Measurements from ENCODE around the gene KCNRG.

KCNRG gene

DNA sequence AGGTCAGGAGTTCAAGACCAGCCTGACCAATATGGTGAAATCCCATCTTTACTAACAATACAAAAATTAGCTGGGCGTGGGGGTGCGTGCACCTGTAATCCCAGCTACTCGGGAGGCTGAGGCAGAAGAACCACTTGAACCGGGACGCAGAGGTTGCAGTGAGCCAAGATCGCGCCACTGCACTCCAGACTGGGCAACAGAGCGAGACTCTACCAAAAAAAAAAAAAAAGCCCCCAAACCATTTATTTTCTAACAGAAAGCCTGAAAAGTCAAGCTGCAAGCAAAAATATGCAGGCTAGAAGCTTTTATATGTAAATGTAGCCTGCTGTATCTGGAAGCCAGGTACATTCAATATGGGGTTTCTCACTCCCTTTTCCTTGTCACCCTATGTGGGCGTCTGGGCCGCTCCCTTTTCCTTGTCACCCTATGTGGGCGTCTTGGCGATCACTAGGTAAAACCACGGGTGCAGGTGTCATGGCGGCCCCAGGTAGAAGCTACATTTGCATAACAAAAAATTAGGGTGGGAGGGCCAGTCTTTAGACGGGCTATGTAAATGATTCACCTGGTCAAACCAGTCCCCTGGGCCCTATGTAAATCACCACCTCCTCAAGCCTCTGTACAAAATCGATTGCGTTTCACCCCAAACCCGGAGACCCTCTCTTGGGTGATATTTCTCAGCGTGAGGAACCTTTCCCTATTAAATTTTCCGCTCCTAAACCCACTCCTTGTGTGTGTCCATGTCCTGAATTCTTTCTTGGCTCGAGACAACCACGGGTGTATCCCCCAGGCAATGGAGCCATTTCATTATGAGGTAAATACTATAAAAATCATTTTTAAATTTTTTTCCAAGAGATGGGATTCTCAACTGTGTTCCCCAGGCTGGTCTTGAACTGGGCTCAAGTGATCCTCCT is 16.3 kb upstream of the KCNRG start:
- peaks cover 62% of the 10 kb centered on the region for H4K20me1 ChIP-seq (ENCODE audit: insufficient read depth, low read length, poor library complexity, severe bottlenecking)

DNA sequence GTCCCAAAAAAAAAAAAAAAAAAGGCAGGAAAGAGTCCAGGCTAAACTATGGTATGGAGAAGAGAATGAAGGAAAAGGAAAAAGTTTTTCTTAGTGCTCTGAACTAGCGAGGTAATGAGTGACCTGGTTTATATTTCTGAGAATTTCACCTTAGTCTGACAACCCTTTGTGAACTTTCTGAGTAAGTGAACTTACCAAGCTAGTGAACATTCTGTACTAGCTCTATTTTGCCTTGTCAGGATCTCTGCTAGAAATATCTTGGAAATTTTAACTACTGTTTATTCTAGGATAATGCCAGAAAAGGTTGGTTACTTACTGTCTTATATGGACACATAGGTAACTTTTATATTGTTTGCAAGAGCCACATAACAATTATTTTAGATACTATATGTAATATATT is 14.0 kb upstream of the KCNRG start:
- H4K20me1 ChIP-seq (ENCODE audit: insufficient read depth, low read length, poor library complexity, severe bottlenecking) = peaks cover 72% of the 10 kb centered on the region
- no peaks in the 10 kb centered on the region for H3K27me3 ChIP-seq (ENCODE audit: insufficient read depth, low read length, poor library complexity, severe bottlenecking)
- H3K4me2 ChIP-seq (ENCODE audit: low read depth, low read length, poor library complexity, severe bottlenecking) = peak overlapping the region; percentile 92
- H3K79me2 ChIP-seq (ENCODE audit: insufficient read depth, low read length) = peaks cover 90% of the 10 kb centered on the region
- H3K9me2 ChIP-seq (replicated peaks; ENCODE audit: low read depth, low read length) = no peaks in the 10 kb centered on the region
- H3K9me3 ChIP-seq (ENCODE audit: insufficient read depth, low read depth, low read length) = no peaks in the 10 kb centered on the region
- H3K4me1 ChIP-seq (ENCODE audit: insufficient read depth, low read length, poor library complexity, severe bottlenecking) = peaks cover 57% of the 10 kb centered on the region
- H3K4me3 ChIP-seq (ENCODE audit: low read length, poor library complexity, severe bottlenecking) = peak overlapping the region; percentile 86
- TF ChIP-seq, protein P1, sequence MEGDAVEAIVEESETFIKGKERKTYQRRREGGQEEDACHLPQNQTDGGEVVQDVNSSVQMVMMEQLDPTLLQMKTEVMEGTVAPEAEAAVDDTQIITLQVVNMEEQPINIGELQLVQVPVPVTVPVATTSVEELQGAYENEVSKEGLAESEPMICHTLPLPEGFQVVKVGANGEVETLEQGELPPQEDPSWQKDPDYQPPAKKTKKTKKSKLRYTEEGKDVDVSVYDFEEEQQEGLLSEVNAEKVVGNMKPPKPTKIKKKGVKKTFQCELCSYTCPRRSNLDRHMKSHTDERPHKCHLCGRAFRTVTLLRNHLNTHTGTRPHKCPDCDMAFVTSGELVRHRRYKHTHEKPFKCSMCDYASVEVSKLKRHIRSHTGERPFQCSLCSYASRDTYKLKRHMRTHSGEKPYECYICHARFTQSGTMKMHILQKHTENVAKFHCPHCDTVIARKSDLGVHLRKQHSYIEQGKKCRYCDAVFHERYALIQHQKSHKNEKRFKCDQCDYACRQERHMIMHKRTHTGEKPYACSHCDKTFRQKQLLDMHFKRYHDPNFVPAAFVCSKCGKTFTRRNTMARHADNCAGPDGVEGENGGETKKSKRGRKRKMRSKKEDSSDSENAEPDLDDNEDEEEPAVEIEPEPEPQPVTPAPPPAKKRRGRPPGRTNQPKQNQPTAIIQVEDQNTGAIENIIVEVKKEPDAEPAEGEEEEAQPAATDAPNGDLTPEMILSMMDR (conservative IDR thresholded peaks at IDR 0.05; ENCODE audit: low read length) = no peak
- TF ChIP-seq EZH2phosphoT487 (IDR thresholded peaks at IDR 0.05; ENCODE audit: borderline replicate concordance) = no peak
- no peaks in the 10 kb centered on the region for H3F3A ChIP-seq (ENCODE audit: low read depth)
- H3K9ac ChIP-seq (ENCODE audit: low read depth, low read length, poor library complexity, severe bottlenecking) = no peak overlapping the region
- no peak overlapping the region for H2AFZ ChIP-seq (ENCODE audit: low read length)
- peaks cover 6% of the 10 kb centered on the region; the same call in 1 of the 2 replicates for H3K36me3 ChIP-seq (ENCODE audit: insufficient read depth, low read length)

More for the DNA sequence above, 16.3 kb upstream of the KCNRG start:
- Histone ChIP-seq H3K27me3 (ENCODE audit: insufficient read depth, low read length, poor library complexity, severe bottlenecking) (no peaks in the 10 kb centered on the region), H2AFZ (ENCODE audit: low read length) (no peak overlapping the region), H3F3A (ENCODE audit: low read depth) (no peaks in the 10 kb centered on the region), H3K4me1 (ENCODE audit: insufficient read depth, low read length, poor library complexity, severe bottlenecking) (peaks cover 66% of the 10 kb centered on the region), H3K4me2 (ENCODE audit: low read depth, low read length, poor library complexity, severe bottlenecking) (peak overlapping the region; percentile 92), H3K4me3 (ENCODE audit: low read length, poor library complexity, severe bottlenecking) (peak overlapping the region; percentile 86), H3K9me2 (replicated peaks; ENCODE audit: low read depth, low read length) (no peaks in the 10 kb centered on the region), H3K9me3 (ENCODE audit: insufficient read depth, low read depth, low read length) (no peaks in the 10 kb centered on the region), H3K79me2 (ENCODE audit: insufficient read depth, low read length) (peaks cover 73% of the 10 kb centered on the region), H3K36me3 (ENCODE audit: insufficient read depth, low read length) (peaks cover 3% of the 10 kb centered on the region; the same call in 1 of the 2 replicates), H3K9ac (ENCODE audit: low read depth, low read length, poor library complexity, severe bottlenecking) (peak overlapping the region; percentile 99)
- no peak for TF ChIP-seq EZH2phosphoT487 (IDR thresholded peaks at IDR 0.05; ENCODE audit: borderline replicate concordance)

DNA sequence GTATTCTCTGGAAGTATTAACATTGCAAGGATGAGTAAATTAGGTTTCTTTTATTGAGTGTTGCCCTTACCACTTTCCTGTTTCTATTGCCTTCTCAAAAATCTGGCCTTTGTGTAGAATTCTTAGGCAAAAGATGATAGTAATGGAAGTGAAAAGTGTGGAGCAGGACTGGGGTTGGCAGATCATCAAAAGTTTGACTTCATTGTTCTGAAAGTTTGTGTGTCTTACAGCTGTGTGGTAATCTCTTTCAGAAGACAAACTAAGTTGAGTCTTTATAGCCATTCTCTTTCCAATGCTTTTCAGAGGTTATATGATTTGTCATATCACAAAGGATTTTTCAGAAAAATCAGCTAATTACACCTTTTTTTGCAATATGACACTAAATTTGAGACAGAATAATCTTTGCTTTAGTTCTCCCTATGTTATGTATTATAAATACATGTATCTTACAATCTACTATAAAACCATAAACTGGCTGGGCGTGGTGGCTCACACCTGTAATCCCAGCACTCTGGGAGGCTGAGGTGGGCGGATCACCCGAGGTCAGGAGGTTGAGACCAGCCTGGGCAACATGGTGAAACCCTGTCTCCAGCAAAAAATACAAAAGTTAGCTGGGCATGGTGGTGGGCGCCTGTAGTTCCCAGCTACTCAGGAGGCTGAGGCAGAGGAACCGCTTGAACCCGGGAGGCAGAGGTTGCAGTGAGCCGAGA is 8.7 kb upstream of the KCNRG start:
- no peaks in the 10 kb centered on the region; the same call in 1 of the 2 replicates for H3F3A ChIP-seq (ENCODE audit: low read depth)
- H3K9me2 ChIP-seq (replicated peaks; ENCODE audit: low read depth, low read length) = no peaks in the 10 kb centered on the region
- H3K9ac ChIP-seq (ENCODE audit: low read depth, low read length, poor library complexity, severe bottlenecking) = no peak overlapping the region
- H3K79me2 ChIP-seq (ENCODE audit: insufficient read depth, low read length) = peaks cover 96% of the 10 kb centered on the region
- H3K4me1 ChIP-seq (ENCODE audit: insufficient read depth, low read length, poor library complexity, severe bottlenecking) = peaks cover 22% of the 10 kb centered on the region
- peaks cover 23% of the 10 kb centered on the region for H3K36me3 ChIP-seq (ENCODE audit: insufficient read depth, low read length)
- peaks cover 45% of the 10 kb centered on the region for H4K20me1 ChIP-seq (ENCODE audit: insufficient read depth, low read length, poor library complexity, severe bottlenecking)
- no peak overlapping the region for H2AFZ ChIP-seq (ENCODE audit: low read length)
- H3K27me3 ChIP-seq (ENCODE audit: insufficient read depth, low read length, poor library complexity, severe bottlenecking) = no peaks in the 10 kb centered on the region
- H3K9me3 ChIP-seq (ENCODE audit: insufficient read depth, low read depth, low read length) = no peaks in the 10 kb centered on the region
- TF ChIP-seq EZH2phosphoT487 (IDR thresholded peaks at IDR 0.05; ENCODE audit: borderline replicate concordance) = no peak
- TF ChIP-seq, protein P1 (conservative IDR thresholded peaks at IDR 0.05; ENCODE audit: low read length) = no peak
- no peak overlapping the region for H3K4me3 ChIP-seq (ENCODE audit: low read length, poor library complexity, severe bottlenecking)
- H3K4me2 ChIP-seq (ENCODE audit: low read depth, low read length, poor library complexity, severe bottlenecking) = peak overlapping the region; percentile 9
